ENCODE measurements around the gene SDK1. TPM values are rescaled to one million over a fixed set of nuclear protein-coding genes. Genes with fewer than 3 reads are reported as not detected.

Gene SDK1
- total RNA-seq, 3 donors from 2014 or later (not counting 1 experiment from before 2014, with no cell fraction given), result 0.05 to 0.11 TPM; not detected in 1

DNA sequence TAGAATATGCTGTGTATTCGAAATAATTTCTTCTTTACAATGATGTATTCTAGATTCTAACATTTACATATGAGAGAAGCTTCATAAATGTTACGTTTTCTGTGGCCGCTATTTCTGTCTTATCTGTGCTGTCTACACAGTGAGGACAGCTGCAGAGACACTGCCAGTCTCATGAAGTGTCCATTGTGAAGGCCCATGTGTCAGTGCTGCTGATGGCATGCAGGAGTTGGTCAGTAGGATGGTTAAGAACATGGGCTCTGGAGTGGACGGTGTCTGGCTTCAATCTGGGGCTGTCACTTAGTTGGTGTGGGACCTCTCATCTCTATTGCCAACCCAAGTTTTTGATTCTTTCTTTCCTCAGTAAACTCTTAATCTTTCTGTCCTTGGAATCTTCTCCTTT, 137.3 kb downstream of the SDK1 start:
- intact Hi-C loops (cut with micrococcal nuclease), result no loop called here
- Histone ChIP-seq H3K4me1 (ENCODE audit: control insufficient read depth, insufficient read depth, low read length) (no peaks in the 10 kb centered on the region), H3K9me3 (ENCODE audit: control insufficient read depth, insufficient read depth, low read length) (no peaks in the 10 kb centered on the region), H3K36me3 (ENCODE audit: control insufficient read depth, insufficient read depth, low read length) (no peaks in the 10 kb centered on the region), H3K4me3 (ENCODE audit: low read length) (no peak overlapping the region), H3K27me3 (ENCODE audit: control insufficient read depth, insufficient read depth, low read length) (peaks cover 2% of the 10 kb centered on the region), H3K27ac (ENCODE audit: low read length) (no peak overlapping the region)
- Mint-ChIP-seq H3K27me3 (ENCODE audit: low read depth in 2 of 2) (peaks cover 12 to 66% of the 10 kb centered on the region in 2 donors), H3K4me1 (no peaks in the 10 kb centered on the region), H3K9me3 (no peaks in the 10 kb centered on the region), H3K4me3 (no peak overlapping the region), H3K27ac (no peak overlapping the region), H3K36me3 (no peaks in the 10 kb centered on the region)
- DNase-seq, result no peak
- WGBS (ENCODE audit: insufficient coverage), result 97% methylated on average over 3 of the region's 4 CpGs
- TF ChIP-seq, protein P1, sequence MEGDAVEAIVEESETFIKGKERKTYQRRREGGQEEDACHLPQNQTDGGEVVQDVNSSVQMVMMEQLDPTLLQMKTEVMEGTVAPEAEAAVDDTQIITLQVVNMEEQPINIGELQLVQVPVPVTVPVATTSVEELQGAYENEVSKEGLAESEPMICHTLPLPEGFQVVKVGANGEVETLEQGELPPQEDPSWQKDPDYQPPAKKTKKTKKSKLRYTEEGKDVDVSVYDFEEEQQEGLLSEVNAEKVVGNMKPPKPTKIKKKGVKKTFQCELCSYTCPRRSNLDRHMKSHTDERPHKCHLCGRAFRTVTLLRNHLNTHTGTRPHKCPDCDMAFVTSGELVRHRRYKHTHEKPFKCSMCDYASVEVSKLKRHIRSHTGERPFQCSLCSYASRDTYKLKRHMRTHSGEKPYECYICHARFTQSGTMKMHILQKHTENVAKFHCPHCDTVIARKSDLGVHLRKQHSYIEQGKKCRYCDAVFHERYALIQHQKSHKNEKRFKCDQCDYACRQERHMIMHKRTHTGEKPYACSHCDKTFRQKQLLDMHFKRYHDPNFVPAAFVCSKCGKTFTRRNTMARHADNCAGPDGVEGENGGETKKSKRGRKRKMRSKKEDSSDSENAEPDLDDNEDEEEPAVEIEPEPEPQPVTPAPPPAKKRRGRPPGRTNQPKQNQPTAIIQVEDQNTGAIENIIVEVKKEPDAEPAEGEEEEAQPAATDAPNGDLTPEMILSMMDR (IDR thresholded peaks at IDR 0.05), result no peak
- no peak for ATAC-seq

DNA sequence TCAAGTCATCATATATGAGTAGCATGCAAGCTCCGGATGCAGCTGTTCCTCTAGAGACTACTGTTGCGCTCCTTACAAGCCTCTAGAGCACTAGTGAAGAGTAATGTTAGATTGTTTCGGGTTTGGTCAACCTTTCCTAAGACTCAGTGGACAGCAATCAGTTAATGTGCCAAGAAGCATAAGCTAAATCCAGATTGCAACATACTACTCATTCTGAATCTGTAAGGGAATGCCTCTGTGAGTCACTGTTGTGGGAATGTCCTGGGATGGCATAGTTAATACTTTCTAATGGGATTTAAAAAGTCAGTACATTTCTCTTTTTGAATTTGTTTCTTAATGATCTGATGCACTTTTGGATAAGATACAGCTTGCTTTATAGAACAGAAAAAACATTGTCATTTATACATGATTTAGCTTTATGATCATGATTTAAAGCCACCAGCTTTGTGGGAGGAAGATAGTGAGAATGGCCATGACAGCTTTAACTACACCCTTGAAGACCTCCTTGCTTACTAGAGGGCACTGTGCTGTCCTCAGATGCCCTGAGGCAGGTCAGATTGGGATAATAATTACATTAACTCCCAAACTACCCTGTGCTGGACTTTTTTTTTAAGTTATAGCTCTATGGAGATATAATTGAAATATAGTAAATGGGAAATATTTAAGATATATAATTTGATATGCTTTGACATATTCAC, 138.4 kb downstream of the SDK1 start:
- H3K4me1 Mint-ChIP-seq, result no peaks in the 10 kb centered on the region
- no peaks in the 10 kb centered on the region for H3K36me3 Mint-ChIP-seq
- peaks cover 17 to 67% of the 10 kb centered on the region in 2 donors for H3K27me3 Mint-ChIP-seq (ENCODE audit: low read depth in 2 of 2)
- no peak overlapping the region for H3K4me3 Mint-ChIP-seq
- H3K36me3 ChIP-seq (ENCODE audit: control insufficient read depth, insufficient read depth, low read length), result no peaks in the 10 kb centered on the region
- no peak overlapping the region for H3K4me3 ChIP-seq (ENCODE audit: low read length)
- no peaks in the 10 kb centered on the region for H3K9me3 Mint-ChIP-seq
- WGBS (ENCODE audit: insufficient coverage), result 100% methylated on average over 3 of the region's 3 CpGs
- H3K4me1 ChIP-seq (ENCODE audit: control insufficient read depth, insufficient read depth, low read length), result no peaks in the 10 kb centered on the region
- H3K27me3 ChIP-seq (ENCODE audit: control insufficient read depth, insufficient read depth, low read length), result peaks cover 3% of the 10 kb centered on the region
- DNase-seq (no peak), ATAC-seq (no peak)
- H3K27ac Mint-ChIP-seq, result no peak overlapping the region
- no peak overlapping the region for H3K27ac ChIP-seq (ENCODE audit: low read length)
- TF ChIP-seq, protein P1 (IDR thresholded peaks at IDR 0.05), result no peak
- H3K9me3 ChIP-seq (ENCODE audit: control insufficient read depth, insufficient read depth, low read length), result no peaks in the 10 kb centered on the region
- intact Hi-C loops (cut with micrococcal nuclease), result no loop called here

DNA sequence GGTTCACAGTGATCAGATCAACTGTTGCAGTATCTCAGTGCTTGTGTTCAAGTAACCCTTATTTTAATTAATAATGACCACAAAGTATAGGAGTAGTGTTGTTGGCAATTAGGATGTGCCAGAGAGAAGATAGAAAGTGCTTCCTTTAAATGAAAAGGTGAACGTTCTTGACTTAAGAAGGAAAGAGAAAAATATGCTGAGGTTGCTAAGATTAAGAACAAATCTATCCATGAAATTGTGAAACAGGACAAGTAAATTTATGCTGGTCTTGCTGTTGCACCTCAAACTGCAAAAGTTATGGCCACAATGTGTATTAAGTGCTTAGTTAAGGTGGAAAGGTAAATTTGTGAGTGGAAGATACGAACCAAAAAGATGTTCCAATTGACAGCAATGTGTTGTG, 139.5 kb downstream of the SDK1 start:
- Mint-ChIP-seq H3K9me3 (peaks cover 0 to under 1% of the 10 kb centered on the region in 2 donors), H3K4me3 (no peak overlapping the region), H3K27ac (no peak overlapping the region), H3K4me1 (no peaks in the 10 kb centered on the region), H3K27me3 (ENCODE audit: low read depth in 2 of 2) (peaks cover 18 to 70% of the 10 kb centered on the region in 2 donors), H3K36me3 (peaks cover 2% of the 10 kb centered on the region)
- Histone ChIP-seq H3K27ac (ENCODE audit: low read length) (no peak overlapping the region), H3K4me3 (ENCODE audit: low read length) (no peak overlapping the region), H3K27me3 (ENCODE audit: control insufficient read depth, insufficient read depth, low read length) (peaks cover 4% of the 10 kb centered on the region), H3K4me1 (ENCODE audit: control insufficient read depth, insufficient read depth, low read length) (no peaks in the 10 kb centered on the region), H3K9me3 (ENCODE audit: control insufficient read depth, insufficient read depth, low read length) (no peaks in the 10 kb centered on the region), H3K36me3 (ENCODE audit: control insufficient read depth, insufficient read depth, low read length) (no peaks in the 10 kb centered on the region)
- no peak for DNase-seq
- ATAC-seq, result no peak
- intact Hi-C loops (cut with micrococcal nuclease), result no loop called here
- WGBS (ENCODE audit: insufficient coverage), result 40% methylated on average over 2 of the region's 2 CpGs
- TF ChIP-seq, protein P1 (IDR thresholded peaks at IDR 0.05), result no peak

DNA sequence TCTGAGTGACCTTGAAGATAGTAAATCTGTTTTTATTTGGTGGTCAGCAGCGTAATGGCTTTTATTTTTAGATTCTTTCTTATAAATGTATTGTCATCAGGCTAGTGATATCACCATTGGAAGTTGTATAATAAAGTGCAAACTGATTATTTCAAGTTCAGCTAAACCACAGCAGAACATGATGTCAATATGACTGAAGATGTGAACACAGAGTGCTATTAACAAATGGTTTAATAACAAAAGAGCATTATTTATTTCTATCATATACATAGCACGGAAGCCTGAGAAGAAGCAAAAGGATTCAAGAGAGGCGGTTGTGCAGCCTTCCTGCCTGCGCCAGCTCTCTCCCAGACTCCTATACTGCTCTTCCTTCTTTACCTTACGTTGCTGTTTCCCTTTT, 142.7 kb downstream of the SDK1 start:
- H3K4me3 ChIP-seq (ENCODE audit: low read length), result no peak overlapping the region
- WGBS (ENCODE audit: insufficient coverage), result 84% methylated on average over 5 of the region's 5 CpGs
- ATAC-seq, result no peak

More for the DNA sequence above, 142.7 kb downstream of the SDK1 start:
- no peak for DNase-seq
- TF ChIP-seq, protein P1 (IDR thresholded peaks at IDR 0.05), result no peak
- intact Hi-C loops (cut with micrococcal nuclease), result no loop called here
- no peaks in the 10 kb centered on the region for H3K4me1 ChIP-seq (ENCODE audit: control insufficient read depth, insufficient read depth, low read length)
- Mint-ChIP-seq H3K27me3 (ENCODE audit: low read depth in 2 of 2) (peaks cover 26 to 65% of the 10 kb centered on the region in 2 donors), H3K4me3 (no peak overlapping the region), H3K4me1 (no peaks in the 10 kb centered on the region), H3K36me3 (peaks cover 10% of the 10 kb centered on the region), H3K27ac (no peak overlapping the region), H3K9me3 (peaks cover 2 to 9% of the 10 kb centered on the region in 2 donors)
- H3K36me3 ChIP-seq (ENCODE audit: control insufficient read depth, insufficient read depth, low read length), result no peaks in the 10 kb centered on the region
- no peak overlapping the region for H3K27ac ChIP-seq (ENCODE audit: low read length)
- H3K27me3 ChIP-seq (ENCODE audit: control insufficient read depth, insufficient read depth, low read length), result peaks cover 7% of the 10 kb centered on the region
- H3K9me3 ChIP-seq (ENCODE audit: control insufficient read depth, insufficient read depth, low read length), result no peaks in the 10 kb centered on the region
